Measurements from ENCODE around the gene SMYD1.

Gene SMYD1

GRCh38 chr2:88123975-88124917 is 56.6 kb downstream of the SMYD1 start:
- no peak for DNase-seq

DNA sequence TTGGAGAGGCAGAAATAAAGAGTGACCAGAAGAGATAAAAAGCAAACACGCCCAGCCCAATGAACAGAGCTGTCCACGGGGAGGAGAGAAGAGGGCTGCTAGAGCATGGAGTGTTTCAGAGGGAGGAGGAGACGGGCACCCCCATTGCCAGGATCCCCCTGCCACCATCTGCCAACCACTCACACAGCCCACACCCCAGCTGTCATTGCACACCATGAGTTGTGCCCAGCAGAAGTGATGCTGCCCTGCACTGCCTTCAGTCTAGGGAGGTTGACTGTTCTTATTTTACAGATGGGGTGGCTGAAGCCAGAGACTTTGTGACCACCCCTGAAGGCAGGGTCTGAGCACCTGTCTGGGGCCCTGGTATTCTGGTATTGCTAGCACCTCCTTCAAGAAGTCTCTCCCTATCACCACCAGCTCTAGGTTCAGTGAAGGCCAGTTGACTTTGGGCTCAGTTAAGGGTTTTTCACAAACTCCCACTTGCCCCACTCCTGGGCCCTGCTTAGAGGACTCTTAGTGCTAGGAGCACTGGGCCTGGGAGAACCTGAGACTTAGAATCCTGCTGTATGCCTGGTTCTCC is 57.8 kb downstream of the SMYD1 start:
- no peak for DNase-seq

DNA sequence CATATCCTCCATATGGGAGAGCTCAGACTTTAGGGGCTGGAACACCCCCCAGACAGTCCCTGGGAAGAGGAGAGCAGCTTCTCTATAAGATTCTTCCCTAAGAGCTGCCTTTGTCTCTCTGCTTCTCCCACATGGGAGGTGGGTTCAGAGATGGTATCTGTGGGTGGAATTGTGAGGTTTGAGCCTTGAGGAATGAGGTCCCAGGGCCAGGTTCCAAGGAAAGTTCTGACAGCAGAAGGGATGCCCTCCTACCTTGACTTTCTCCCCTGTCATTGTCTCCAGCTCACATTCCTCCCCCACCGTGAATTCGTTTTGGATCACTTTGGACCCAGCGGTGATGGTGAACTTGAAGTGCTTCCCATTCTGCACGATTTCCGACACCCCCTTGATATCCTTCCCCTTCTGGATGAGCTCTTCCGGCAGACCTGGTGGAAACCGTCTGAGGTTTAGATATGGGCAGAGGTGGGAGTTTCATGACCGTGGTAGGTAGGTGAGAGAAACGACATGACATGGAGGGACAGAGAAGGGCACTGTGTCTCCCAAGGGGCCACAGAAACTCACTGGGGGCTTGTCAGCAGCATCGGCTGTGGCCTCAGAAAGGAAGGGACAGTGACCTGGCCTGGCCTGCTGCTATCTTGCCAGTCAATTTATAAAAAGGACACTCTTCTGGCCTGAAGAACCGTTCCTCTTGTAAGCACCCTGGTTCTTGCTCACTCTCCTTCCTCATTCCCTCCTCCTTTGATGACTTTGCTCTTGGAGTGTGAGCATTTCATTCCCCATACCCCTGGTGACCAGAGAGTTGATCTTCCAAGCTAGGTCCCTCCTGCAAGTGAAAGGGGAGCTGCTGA is 58.5 kb downstream of the SMYD1 start:
- DNase-seq: no peak

GRCh38 chr2:88126772-88127637 is 59.4 kb downstream of the SMYD1 start:
- no peak for DNase-seq

- DNase-seq: no peak
Observed at GRCh38 chr2:88127638-88127887, 59.9 kb downstream of the SMYD1 start.

GRCh38 chr2:88127888-88128653 is 60.4 kb downstream of the SMYD1 start, which contains the start of gene FABP1:
Gene FABP1, minus strand, starts transcription at chr2:88128062. Its CDS starts 45 bp downstream, at chr2:88128017.
- no peak for DNase-seq

DNA sequence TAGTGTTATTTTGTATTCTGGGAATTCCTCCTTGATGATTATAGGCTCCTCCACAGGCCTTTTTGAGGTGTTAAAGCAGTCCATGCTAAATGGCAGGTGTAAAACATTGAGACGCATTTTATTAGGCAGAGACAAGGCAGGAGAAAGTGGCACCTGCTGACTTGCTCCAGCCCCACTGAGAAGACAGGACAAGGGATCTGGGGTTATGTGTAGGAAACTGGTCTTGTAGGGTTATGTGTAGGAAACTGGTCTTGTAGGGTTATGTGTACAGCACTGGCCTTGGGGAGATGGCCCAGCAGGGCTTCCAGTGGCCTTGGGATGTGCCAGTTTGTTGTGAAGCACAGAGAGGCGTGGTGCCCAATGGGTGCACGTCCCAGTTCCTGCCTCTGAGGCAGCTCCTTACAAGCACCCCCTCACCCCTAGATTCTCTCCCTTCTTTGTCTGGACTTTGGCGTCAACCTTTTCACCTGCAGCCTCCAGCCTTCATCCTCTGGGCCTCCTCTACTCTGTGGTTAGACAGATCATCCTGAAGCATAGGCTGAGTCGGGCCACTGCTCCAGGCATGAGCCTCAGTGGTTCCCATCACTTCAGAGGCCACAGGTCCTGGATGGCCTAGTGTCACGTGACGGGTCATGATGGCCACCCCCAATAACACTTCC is 61.2 kb downstream of the SMYD1 start:
- DNase-seq: no peak

GRCh38 chr2:88129313-88129959 is 61.8 kb downstream of the SMYD1 start:
- DNase-seq: no peak

GRCh38 chr2:88131201-88131998 is 63.8 kb downstream of the SMYD1 start:
- DNase-seq: no peak

DNA sequence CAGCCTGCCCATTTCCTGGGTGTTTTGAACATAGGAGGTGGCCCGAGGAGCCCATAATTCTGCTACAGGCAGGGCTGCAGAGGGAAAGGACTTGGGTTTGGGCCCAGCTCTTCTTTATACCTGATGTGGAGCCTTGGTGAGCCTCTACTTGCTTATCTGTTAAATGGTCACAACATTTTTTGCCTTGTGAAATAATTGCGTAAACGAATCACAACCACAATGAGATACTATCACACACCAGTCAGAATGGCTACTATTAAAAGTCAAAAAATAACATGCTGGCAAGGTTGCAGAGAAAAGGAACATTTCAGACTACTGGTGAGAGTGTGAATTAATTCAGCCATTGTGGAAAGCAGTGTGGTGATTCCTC is 64.4 kb downstream of the SMYD1 start:
- no peak for DNase-seq

DNA sequence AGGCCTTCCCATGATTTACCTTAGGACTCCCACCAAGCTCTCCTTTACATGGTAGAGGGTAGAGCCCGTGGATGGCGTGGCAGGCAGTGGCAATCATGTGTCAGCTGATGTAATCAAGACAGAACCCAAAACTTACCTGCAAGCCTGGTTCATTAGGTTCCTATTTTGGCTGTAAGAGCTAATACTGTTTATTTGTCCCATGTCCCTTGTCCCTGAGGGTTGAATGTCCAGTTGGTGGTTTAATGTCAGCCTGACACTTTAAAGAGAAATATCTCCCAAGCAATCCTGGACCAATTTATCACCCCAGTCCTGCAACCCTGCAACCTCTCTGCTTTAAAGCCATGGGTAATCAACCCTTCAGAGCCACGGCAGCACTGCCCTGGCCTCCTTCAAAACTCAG is 66.2 kb downstream of the SMYD1 start:
- no peak for DNase-seq

- no peak for DNase-seq
Observed at GRCh38 chr2:88136817-88137216, 69.2 kb downstream of the SMYD1 start.

- DNase-seq: no peak
Observed at GRCh38 chr2:88137833-88138232, 70.2 kb downstream of the SMYD1 start.

- no peak for DNase-seq
Observed at GRCh38 chr2:88139203-88139702, 71.6 kb downstream of the SMYD1 start.

DNA sequence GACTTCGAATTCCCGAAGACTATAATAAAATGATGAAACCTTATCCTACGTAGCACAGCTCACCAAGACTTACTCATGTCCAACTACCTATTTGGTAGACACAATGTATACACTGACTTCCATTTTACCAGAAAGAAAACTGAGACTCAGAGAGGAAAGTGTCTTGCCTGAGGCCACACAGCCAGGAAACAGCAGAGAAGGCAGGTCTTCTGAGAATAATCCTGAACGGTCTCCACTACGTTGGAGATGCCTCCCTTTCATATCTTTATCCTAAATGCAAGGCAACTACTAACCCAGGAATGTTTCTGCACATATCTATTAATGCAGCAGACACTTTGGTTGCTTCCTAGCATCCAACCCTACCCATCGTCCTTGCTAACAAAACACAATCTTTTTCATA is 72.2 kb downstream of the SMYD1 start:
- DNase-seq: no peak

- DNase-seq: no peak
Observed at GRCh38 chr2:88141952-88142351, 74.3 kb downstream of the SMYD1 start.

GRCh38 chr2:88144271-88144670 is 76.6 kb downstream of the SMYD1 start:
- no peak for DNase-seq

DNA sequence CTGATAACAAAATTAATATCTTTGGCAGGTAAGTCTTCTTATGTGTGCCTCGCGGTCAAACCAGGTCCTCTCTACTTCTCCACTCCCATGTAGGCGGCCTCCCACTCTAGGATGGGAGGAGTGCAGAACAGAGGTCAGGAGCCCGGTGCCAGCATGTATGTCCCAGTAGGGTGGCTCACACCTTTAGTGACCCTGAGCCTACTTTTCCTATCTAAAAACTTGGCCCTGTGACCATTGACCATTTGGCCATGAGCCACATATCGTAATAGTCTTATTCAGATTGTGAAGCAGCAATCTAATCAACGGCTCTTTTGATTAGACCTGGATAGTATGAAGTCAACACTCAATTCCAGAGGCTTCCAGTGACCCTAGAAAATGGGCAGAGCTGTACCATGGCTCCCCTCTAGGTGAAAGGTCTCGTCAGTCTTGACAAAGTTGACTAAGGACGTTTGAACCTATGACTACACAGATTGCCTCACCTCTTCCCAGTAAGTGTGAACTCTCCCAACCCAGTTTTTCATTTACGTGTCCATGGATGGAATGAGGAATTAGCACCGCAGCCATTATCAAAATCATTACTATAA is 77.4 kb downstream of the SMYD1 start:
- no peak for DNase-seq

DNA sequence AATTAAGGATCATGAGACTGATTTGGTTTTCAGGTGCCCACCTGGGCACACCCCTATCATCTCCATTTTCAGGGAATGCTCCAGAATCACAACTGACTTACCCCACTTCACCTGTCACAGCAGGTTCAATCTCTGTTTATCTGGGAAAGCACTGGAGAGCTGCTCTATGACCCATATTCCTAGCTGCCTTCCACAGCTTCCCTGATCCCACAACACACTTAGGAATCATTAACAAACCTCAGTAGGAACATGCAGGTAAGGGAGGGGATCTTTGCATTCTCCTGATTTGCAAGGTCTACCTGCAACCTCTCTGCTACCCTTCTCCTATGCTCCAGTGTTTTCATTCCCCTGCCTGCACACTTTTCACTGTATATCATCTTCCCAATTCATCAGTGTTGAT is 79.0 kb downstream of the SMYD1 start:
- no peak for DNase-seq
